OCI-LY3 (cell line): Measurements from ENCODE around the gene KDM4B.
A peak's percentile ranks its signal among the peaks of the same experiment; 100 is the strongest.

Source experiments
- H2AFZ ChIP-seq: fragments of 200-600, 300-600 bp; shearing (Covaris generic); 2 replicates; pipeline ENCODE4 v1.6.0; 2014; ENCODE audit warnings: antibody characterized with exemption, low read depth, low read length
- H3K27ac ChIP-seq: fragments of 200-600, 300-600 bp; sonication (generic); 2 replicates; pipeline ENCODE4 v1.5.1; 2014; ENCODE audit warnings: mild to moderate bottlenecking, low read length, moderate library complexity, mixed read lengths
- H3K27me3 ChIP-seq: fragments of 200-600, 300-600 bp; sonication (generic); 2 replicates; pipeline ENCODE4 v1.6.1; 2014; ENCODE audit warnings: low read depth, low read length, mixed read lengths
- H3K36me3 ChIP-seq: fragments of 200-600, 300-600 bp; sonication (generic); replicated peaks from 2 replicates; pipeline ENCODE3; 2014; ENCODE audit warnings: low read depth, low read length, mixed read lengths
- H3K4me1 ChIP-seq: fragments of 300-600, 200-600 bp; sonication (generic); 2 replicates; pipeline ENCODE4 v1.6.1; 2014; ENCODE audit warnings: low read length, mixed read lengths
- H3K4me2 ChIP-seq: fragments of 200-600, 300-600 bp; sonication (generic); 2 replicates; pipeline ENCODE4 v1.6.1; 2014; ENCODE audit warnings: low read length, mixed read lengths
- H3K4me3 ChIP-seq: fragments of 300-600, 200-600 bp; sonication (generic); 2 replicates; pipeline ENCODE4 v1.5.1; 2014; ENCODE audit warnings: antibody characterized with exemption, mild to moderate bottlenecking, low read length, moderate library complexity
- H3K79me2 ChIP-seq: fragments of 300-600, 200-600 bp; shearing (Covaris generic); 2 replicates; pipeline ENCODE4 v1.6.1; 2014; ENCODE audit warnings: mild to moderate bottlenecking, low read length, mixed read lengths
- H3K9ac ChIP-seq: fragments of 300-600, 200-600 bp; shearing (Covaris generic); 2 replicates; pipeline ENCODE4 v1.6.0; 2014; ENCODE audit warnings: mild to moderate bottlenecking, low read length, moderate library complexity
- H3K9me3 ChIP-seq: fragments of 200-600, 300-600 bp; shearing (Covaris generic); 2 replicates; pipeline ENCODE4 v1.6.1; 2014; ENCODE audit warnings: low read length, mixed read lengths; ENCODE audit not compliant: insufficient read depth
- H4K20me1 ChIP-seq: fragments of 200-600, 300-600 bp; sonication (generic); 2 replicates; pipeline ENCODE4 v1.6.1; 2016; ENCODE audit warnings: low read length, mixed read lengths; ENCODE audit not compliant: insufficient read depth
- EZH2phosphoT487 ChIP-seq: fragments of 200-600 bp; shearing (Covaris generic); IDR thresholded peaks from 2 replicates; pipeline ENCODE4 v1.6.1; 2018; ENCODE audit warnings: antibody characterized with exemption, mixed run types, low read depth
- TF ChIP-seq, protein P1 (sequence below): fragments of 200-600, 300-600 bp; sonication (generic); IDR thresholded peaks from 2 replicates; pipeline ENCODE4 v1.5.1; 2014; ENCODE audit warnings: antibody characterized with exemption, low read length, low read depth

The KDM4B gene

DNA sequence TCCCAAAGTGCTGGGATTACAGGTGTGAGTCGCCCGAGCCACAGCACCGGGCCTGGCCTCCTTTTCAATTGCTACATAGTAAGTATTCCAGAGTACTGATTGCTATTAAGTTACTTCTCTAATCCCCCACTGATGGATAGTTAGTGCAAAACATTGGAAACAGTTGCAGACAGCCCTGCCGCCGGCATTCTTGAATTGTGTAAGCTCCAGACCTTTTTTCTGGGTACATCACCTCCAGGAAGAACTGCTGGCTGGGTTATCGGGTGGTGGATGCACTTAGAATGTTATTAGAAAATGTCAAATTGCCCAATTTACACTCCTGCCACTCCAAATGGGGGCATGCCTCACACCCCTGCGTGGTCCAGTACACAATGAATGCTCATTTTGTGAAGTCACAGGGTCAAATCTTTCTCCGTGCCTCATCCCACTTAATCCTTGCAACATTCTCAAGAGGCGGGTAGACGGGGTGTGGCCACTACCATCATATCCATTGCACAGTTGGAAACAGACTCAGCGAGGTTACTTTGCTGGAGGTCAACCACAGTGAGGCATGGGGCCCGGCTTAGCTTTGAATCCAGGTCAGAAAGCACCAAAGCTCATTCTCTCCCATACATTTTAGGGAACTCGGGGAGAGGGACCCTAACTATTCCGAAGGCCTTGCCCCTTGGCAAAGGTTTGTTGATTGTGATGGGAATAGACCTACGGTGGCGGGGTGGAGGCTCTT is 1.0 kb upstream of the KDM4B start:
- H3K27me3 ChIP-seq: no peaks in the 10 kb centered on the region
- TF ChIP-seq, protein P1, sequence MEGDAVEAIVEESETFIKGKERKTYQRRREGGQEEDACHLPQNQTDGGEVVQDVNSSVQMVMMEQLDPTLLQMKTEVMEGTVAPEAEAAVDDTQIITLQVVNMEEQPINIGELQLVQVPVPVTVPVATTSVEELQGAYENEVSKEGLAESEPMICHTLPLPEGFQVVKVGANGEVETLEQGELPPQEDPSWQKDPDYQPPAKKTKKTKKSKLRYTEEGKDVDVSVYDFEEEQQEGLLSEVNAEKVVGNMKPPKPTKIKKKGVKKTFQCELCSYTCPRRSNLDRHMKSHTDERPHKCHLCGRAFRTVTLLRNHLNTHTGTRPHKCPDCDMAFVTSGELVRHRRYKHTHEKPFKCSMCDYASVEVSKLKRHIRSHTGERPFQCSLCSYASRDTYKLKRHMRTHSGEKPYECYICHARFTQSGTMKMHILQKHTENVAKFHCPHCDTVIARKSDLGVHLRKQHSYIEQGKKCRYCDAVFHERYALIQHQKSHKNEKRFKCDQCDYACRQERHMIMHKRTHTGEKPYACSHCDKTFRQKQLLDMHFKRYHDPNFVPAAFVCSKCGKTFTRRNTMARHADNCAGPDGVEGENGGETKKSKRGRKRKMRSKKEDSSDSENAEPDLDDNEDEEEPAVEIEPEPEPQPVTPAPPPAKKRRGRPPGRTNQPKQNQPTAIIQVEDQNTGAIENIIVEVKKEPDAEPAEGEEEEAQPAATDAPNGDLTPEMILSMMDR: no peak
- no peak for TF ChIP-seq EZH2phosphoT487
- H3K79me2 ChIP-seq: peaks cover 38% of the 10 kb centered on the region
- peak overlapping the region; percentile 83 for H3K4me2 ChIP-seq
- H4K20me1 ChIP-seq: peaks cover 32% of the 10 kb centered on the region
- H3K4me1 ChIP-seq: peaks cover 30% of the 10 kb centered on the region
- H3K4me3 ChIP-seq: peak overlapping the region; percentile 75
- peaks cover 23% of the 10 kb centered on the region for H3K36me3 ChIP-seq
- H3K9ac ChIP-seq: peak overlapping the region; percentile 24; the same call in 1 of the 2 replicates
- H3K27ac ChIP-seq: peak overlapping the region; percentile 18
- H3K9me3 ChIP-seq: no peaks in the 10 kb centered on the region
- 0 out of 2 replicates have a peak overlapping the region, but pooled peaks have one; percentile 24 for H2AFZ ChIP-seq

DNA sequence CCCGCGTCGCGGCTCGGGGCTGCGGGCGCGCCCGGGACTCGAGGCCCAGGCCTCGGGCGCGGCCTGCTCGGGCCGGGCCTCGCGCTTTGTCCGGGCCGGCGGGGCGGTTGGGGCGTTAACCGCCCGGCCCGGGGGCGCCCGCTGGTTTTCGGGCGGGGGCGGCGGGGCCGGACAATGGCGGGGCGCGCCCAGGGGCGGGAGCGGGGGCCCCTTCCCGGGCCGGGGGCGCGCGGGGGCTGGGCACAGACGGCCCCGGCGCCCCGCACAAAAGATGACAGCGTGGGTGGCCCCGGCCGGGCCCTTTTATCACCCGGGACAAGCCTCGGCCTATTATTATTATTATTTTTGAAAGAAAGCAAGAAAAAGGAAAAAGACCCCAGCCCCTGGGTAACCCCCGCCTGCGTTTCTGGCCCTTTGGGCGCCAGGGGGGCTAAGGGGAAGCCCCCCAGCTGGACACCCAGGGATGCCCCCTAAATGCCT is 419 bp downstream of the KDM4B start:
- H3K27me3 ChIP-seq: no peaks in the 10 kb centered on the region
- H2AFZ ChIP-seq: no peak overlapping the region
- TF ChIP-seq, protein P1: no peak
- no peak for TF ChIP-seq EZH2phosphoT487
- H3K4me2 ChIP-seq: peak overlapping the region; percentile 91
- peaks cover 16% of the 10 kb centered on the region for H3K36me3 ChIP-seq
- H3K9ac ChIP-seq: peak overlapping the region; percentile 62
- H3K27ac ChIP-seq: no peak overlapping the region
- no peaks in the 10 kb centered on the region for H3K9me3 ChIP-seq
- H3K4me3 ChIP-seq: peak overlapping the region; percentile 83
- peaks cover 30% of the 10 kb centered on the region for H3K4me1 ChIP-seq
- peaks cover 49% of the 10 kb centered on the region for H3K79me2 ChIP-seq
- peaks cover 43% of the 10 kb centered on the region for H4K20me1 ChIP-seq

DNA sequence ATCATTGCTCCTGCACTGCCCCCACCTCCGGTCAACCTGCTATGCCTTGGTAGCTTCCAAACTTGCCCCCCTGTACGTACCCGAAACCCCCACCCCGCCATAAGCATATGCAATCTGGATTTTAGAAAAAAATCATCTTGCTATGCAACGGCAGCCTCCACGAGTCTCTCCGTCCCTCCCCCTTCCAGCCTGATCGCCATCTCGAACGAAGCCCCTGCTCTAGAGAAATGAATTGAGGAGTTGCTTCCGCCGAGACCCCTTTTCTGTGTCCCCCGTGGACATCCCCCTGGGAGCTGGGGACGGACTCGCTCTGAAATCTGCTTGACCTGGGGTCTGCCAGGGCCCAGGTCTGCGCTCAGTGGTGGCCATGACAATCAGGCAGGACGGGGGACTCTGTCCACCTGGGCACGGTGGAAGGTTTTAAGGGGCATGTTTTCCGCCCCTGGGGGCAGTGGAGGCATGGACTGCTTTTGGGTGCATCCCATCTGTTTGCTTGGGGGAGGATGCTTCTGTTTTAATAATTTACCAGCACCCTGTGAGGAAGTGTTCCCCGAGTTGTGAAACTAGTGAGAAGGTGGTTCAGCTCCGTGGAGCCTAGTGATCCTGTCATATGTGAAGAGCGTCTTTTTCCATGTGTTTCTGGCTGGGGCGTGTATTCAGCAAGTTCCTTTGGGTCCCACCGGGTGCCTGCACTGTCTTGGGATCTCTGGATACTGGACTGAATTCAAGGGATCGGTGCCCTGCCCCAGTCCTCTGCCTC is 1.0 kb downstream of the KDM4B start:
- Histone ChIP-seq H3K27ac (no peak overlapping the region), H3K79me2 (peaks cover 55% of the 10 kb centered on the region), H3K4me2 (peak overlapping the region; percentile 91)

More for the DNA sequence above, 1.0 kb downstream of the KDM4B start:
- Histone ChIP-seq H4K20me1 (peaks cover 48% of the 10 kb centered on the region), H3K27me3 (no peaks in the 10 kb centered on the region), H3K36me3 (peaks cover 11% of the 10 kb centered on the region), H2AFZ (no peak overlapping the region), H3K9me3 (no peaks in the 10 kb centered on the region), H3K4me1 (peaks cover 30% of the 10 kb centered on the region), H3K4me3 (peak overlapping the region; percentile 83), H3K9ac (peak overlapping the region; percentile 62)
- TF ChIP-seq, protein P1: no peak
- TF ChIP-seq EZH2phosphoT487: no peak
